ENCODE measurements around the gene TAS2R39.
A peak's percentile ranks its signal among the peaks of the same experiment; 100 is the strongest.
"Not testable (repeated sequence)": the region's sequence is repeated elsewhere in the genome, so short reads cannot be mapped to it uniquely, and the experiment has no call there.

Gene TAS2R39

GRCh38 chr7:143183024-143183423 lies at the start of gene TAS2R39:
Gene TAS2R39, plus strand, starts transcription at chr7:143183419. Its CDS starts 0 bp downstream, at chr7:143183419.
- H3K9me3 ChIP-seq (ENCODE audit: control insufficient read depth in 2 of 2, low read length in 2 of 2) = peaks cover 0 to 2% of the 10 kb centered on the region in 2 donors
- H3K9ac ChIP-seq (ENCODE audit: low read depth in 1 of 2, low read length in 2 of 2) = no peak within 1 kb of the TSS
- H3K4me1 ChIP-seq (ENCODE audit: control insufficient read depth in 2 of 2, insufficient read depth in 2 of 2, low read length in 2 of 2) = no peaks in the 10 kb centered on the region
- H3K36me3 ChIP-seq (ENCODE audit: control insufficient read depth in 2 of 2, insufficient read depth in 2 of 2, low read length in 2 of 2) = no peaks in the 10 kb centered on the region
- H3K27me3 ChIP-seq (ENCODE audit: control insufficient read depth in 2 of 2, insufficient read depth in 2 of 2, low read length in 2 of 2) = no peaks in the 10 kb centered on the region
- H3K4me3 ChIP-seq (ENCODE audit: low read length in 2 of 2) = no peak within 1 kb of the TSS
- H3K27ac ChIP-seq (ENCODE audit: low read depth in 2 of 2, low read length in 2 of 2) = no peak within 1 kb of the TSS

GRCh38 chr7:143147070-143147469 lies 36.1 kb upstream of the TAS2R39 start:
- no peak overlapping the region for H3K27ac ChIP-seq (ENCODE audit: low read depth in 2 of 2, low read length in 2 of 2)
- no peaks in the 10 kb centered on the region for H3K36me3 ChIP-seq (ENCODE audit: control insufficient read depth in 2 of 2, insufficient read depth in 2 of 2, low read length in 2 of 2)
- H3K4me1 ChIP-seq (ENCODE audit: control insufficient read depth in 2 of 2, insufficient read depth in 2 of 2, low read length in 2 of 2) = no peaks in the 10 kb centered on the region
- H3K9ac ChIP-seq (ENCODE audit: low read depth in 1 of 2, low read length in 2 of 2) = no peak overlapping the region
- H3K9me3 ChIP-seq (ENCODE audit: control insufficient read depth in 2 of 2, low read length in 2 of 2) = no peaks in the 10 kb centered on the region
- H3K27me3 ChIP-seq (ENCODE audit: control insufficient read depth in 2 of 2, insufficient read depth in 2 of 2, low read length in 2 of 2) = no peaks in the 10 kb centered on the region
- H3K4me3 ChIP-seq (ENCODE audit: low read length in 2 of 2) = no peak overlapping the region

- H3K4me1 ChIP-seq (ENCODE audit: control insufficient read depth in 2 of 2, insufficient read depth in 2 of 2, low read length in 2 of 2) = no peaks in the 10 kb centered on the region
- no peak overlapping the region for H3K4me3 ChIP-seq (ENCODE audit: low read length in 2 of 2)
- no peak overlapping the region for H3K27ac ChIP-seq (ENCODE audit: low read depth in 2 of 2, low read length in 2 of 2)
- H3K9me3 ChIP-seq (ENCODE audit: control insufficient read depth in 2 of 2, low read length in 2 of 2) = no peaks in the 10 kb centered on the region
- H3K36me3 ChIP-seq (ENCODE audit: control insufficient read depth in 2 of 2, insufficient read depth in 2 of 2, low read length in 2 of 2) = no peaks in the 10 kb centered on the region
- H3K27me3 ChIP-seq (ENCODE audit: control insufficient read depth in 2 of 2, insufficient read depth in 2 of 2, low read length in 2 of 2) = no peaks in the 10 kb centered on the region
- no peak overlapping the region for H3K9ac ChIP-seq (ENCODE audit: low read depth in 1 of 2, low read length in 2 of 2)
These were observed 35.2 kb upstream of the TAS2R39 start for GRCh38 chr7:143148050-143148449.

- Histone ChIP-seq H3K4me1 (ENCODE audit: control insufficient read depth in 2 of 2, insufficient read depth in 2 of 2, low read length in 2 of 2) (no peaks in the 10 kb centered on the region), H3K27me3 (ENCODE audit: control insufficient read depth in 2 of 2, insufficient read depth in 2 of 2, low read length in 2 of 2) (no peaks in the 10 kb centered on the region), H3K36me3 (ENCODE audit: control insufficient read depth in 2 of 2, insufficient read depth in 2 of 2, low read length in 2 of 2) (no peaks in the 10 kb centered on the region), H3K27ac (ENCODE audit: low read depth in 2 of 2, low read length in 2 of 2) (no peak overlapping the region), H3K9me3 (ENCODE audit: control insufficient read depth in 2 of 2, low read length in 2 of 2) (no peaks in the 10 kb centered on the region), H3K9ac (ENCODE audit: low read depth in 1 of 2, low read length in 2 of 2) (no peak overlapping the region), H3K4me3 (ENCODE audit: low read length in 2 of 2) (no peak overlapping the region)
These were observed 34.6 kb upstream of the TAS2R39 start for GRCh38 chr7:143148651-143149050.

- H3K9me3 ChIP-seq (ENCODE audit: control insufficient read depth in 2 of 2, low read length in 2 of 2); H3K4me1 ChIP-seq (ENCODE audit: control insufficient read depth in 2 of 2, insufficient read depth in 2 of 2, low read length in 2 of 2); H3K9ac ChIP-seq (ENCODE audit: low read depth in 1 of 2, low read length in 2 of 2); H3K27ac ChIP-seq (ENCODE audit: low read depth in 2 of 2, low read length in 2 of 2); H3K4me3 ChIP-seq (ENCODE audit: low read length in 2 of 2); H3K27me3 ChIP-seq (ENCODE audit: control insufficient read depth in 2 of 2, insufficient read depth in 2 of 2, low read length in 2 of 2); H3K36me3 ChIP-seq (ENCODE audit: control insufficient read depth in 2 of 2, insufficient read depth in 2 of 2, low read length in 2 of 2): not testable (repeated sequence)
These were observed 32.5 kb upstream of the TAS2R39 start for GRCh38 chr7:143150696-143151095.

- not testable (repeated sequence) for H3K36me3 ChIP-seq (ENCODE audit: control insufficient read depth in 2 of 2, insufficient read depth in 2 of 2, low read length in 2 of 2); H3K27me3 ChIP-seq (ENCODE audit: control insufficient read depth in 2 of 2, insufficient read depth in 2 of 2, low read length in 2 of 2); H3K9me3 ChIP-seq (ENCODE audit: control insufficient read depth in 2 of 2, low read length in 2 of 2); H3K9ac ChIP-seq (ENCODE audit: low read depth in 1 of 2, low read length in 2 of 2); H3K27ac ChIP-seq (ENCODE audit: low read depth in 2 of 2, low read length in 2 of 2); H3K4me1 ChIP-seq (ENCODE audit: control insufficient read depth in 2 of 2, insufficient read depth in 2 of 2, low read length in 2 of 2); H3K4me3 ChIP-seq (ENCODE audit: low read length in 2 of 2)
These were observed 24.6 kb upstream of the TAS2R39 start for GRCh38 chr7:143158617-143159016.

- H3K9me3 ChIP-seq (ENCODE audit: control insufficient read depth in 2 of 2, low read length in 2 of 2) = no peaks in the 10 kb centered on the region
- H3K27me3 ChIP-seq (ENCODE audit: control insufficient read depth in 2 of 2, insufficient read depth in 2 of 2, low read length in 2 of 2) = no peaks in the 10 kb centered on the region
- no peak overlapping the region for H3K9ac ChIP-seq (ENCODE audit: low read depth in 1 of 2, low read length in 2 of 2)
- peak overlapping the region in 1 of 2 donors; percentile 22 for H3K4me3 ChIP-seq (ENCODE audit: low read length in 2 of 2)
- no peaks in the 10 kb centered on the region for H3K36me3 ChIP-seq (ENCODE audit: control insufficient read depth in 2 of 2, insufficient read depth in 2 of 2, low read length in 2 of 2)
- no peak overlapping the region for H3K27ac ChIP-seq (ENCODE audit: low read depth in 2 of 2, low read length in 2 of 2)
- no peaks in the 10 kb centered on the region for H3K4me1 ChIP-seq (ENCODE audit: control insufficient read depth in 2 of 2, insufficient read depth in 2 of 2, low read length in 2 of 2)
These were observed 11.5 kb upstream of the TAS2R39 start for GRCh38 chr7:143171697-143172096.

GRCh38 chr7:143172354-143172753 lies 10.9 kb upstream of the TAS2R39 start:
- H3K4me3 ChIP-seq (ENCODE audit: low read length in 2 of 2) = peak overlapping the region; percentile 22 to 23
- peak overlapping the region in 1 of 2 donors; percentile 27 for H3K9ac ChIP-seq (ENCODE audit: low read depth in 1 of 2, low read length in 2 of 2)
- H3K27ac ChIP-seq (ENCODE audit: low read depth in 2 of 2, low read length in 2 of 2) = no peak overlapping the region

GRCh38 chr7:143176128-143176527 lies 7.1 kb upstream of the TAS2R39 start:
- Histone ChIP-seq H3K27me3 (ENCODE audit: control insufficient read depth in 2 of 2, insufficient read depth in 2 of 2, low read length in 2 of 2) (no peaks in the 10 kb centered on the region), H3K9me3 (ENCODE audit: control insufficient read depth in 2 of 2, low read length in 2 of 2) (peaks cover 0 to 3% of the 10 kb centered on the region in 2 donors), H3K4me1 (ENCODE audit: control insufficient read depth in 2 of 2, insufficient read depth in 2 of 2, low read length in 2 of 2) (no peaks in the 10 kb centered on the region), H3K27ac (ENCODE audit: low read depth in 2 of 2, low read length in 2 of 2) (no peak overlapping the region), H3K9ac (ENCODE audit: low read depth in 1 of 2, low read length in 2 of 2) (no peak overlapping the region), H3K36me3 (ENCODE audit: control insufficient read depth in 2 of 2, insufficient read depth in 2 of 2, low read length in 2 of 2) (no peaks in the 10 kb centered on the region), H3K4me3 (ENCODE audit: low read length in 2 of 2) (no peak overlapping the region)

More at GRCh38 chr7:143172354-143172753, 10.9 kb upstream of the TAS2R39 start:
- Histone ChIP-seq H3K36me3 (ENCODE audit: control insufficient read depth in 2 of 2, insufficient read depth in 2 of 2, low read length in 2 of 2) (no peaks in the 10 kb centered on the region), H3K4me1 (ENCODE audit: control insufficient read depth in 2 of 2, insufficient read depth in 2 of 2, low read length in 2 of 2) (no peaks in the 10 kb centered on the region), H3K27me3 (ENCODE audit: control insufficient read depth in 2 of 2, insufficient read depth in 2 of 2, low read length in 2 of 2) (no peaks in the 10 kb centered on the region), H3K9me3 (ENCODE audit: control insufficient read depth in 2 of 2, low read length in 2 of 2) (no peaks in the 10 kb centered on the region)

- no peak overlapping the region for H3K27ac ChIP-seq (ENCODE audit: low read depth in 2 of 2, low read length in 2 of 2)
These were observed 5.7 kb upstream of the TAS2R39 start for GRCh38 chr7:143177374-143178119.

More at GRCh38 chr7:143177374-143178119, 5.7 kb upstream of the TAS2R39 start:
- no peak overlapping the region for H3K4me3 ChIP-seq (ENCODE audit: low read length in 2 of 2)
- H3K9me3 ChIP-seq (ENCODE audit: control insufficient read depth in 2 of 2, low read length in 2 of 2) = peaks cover 0 to 3% of the 10 kb centered on the region in 2 donors
- no peaks in the 10 kb centered on the region for H3K27me3 ChIP-seq (ENCODE audit: control insufficient read depth in 2 of 2, insufficient read depth in 2 of 2, low read length in 2 of 2)
- no peak overlapping the region for H3K9ac ChIP-seq (ENCODE audit: low read depth in 1 of 2, low read length in 2 of 2)
- H3K4me1 ChIP-seq (ENCODE audit: control insufficient read depth in 2 of 2, insufficient read depth in 2 of 2, low read length in 2 of 2) = no peaks in the 10 kb centered on the region
- no peaks in the 10 kb centered on the region for H3K36me3 ChIP-seq (ENCODE audit: control insufficient read depth in 2 of 2, insufficient read depth in 2 of 2, low read length in 2 of 2)
